ENCODE results near the gene PLBD2. TPM values are rescaled to one million over a fixed set of nuclear protein-coding genes. Genes with fewer than 3 reads are reported as not detected.
A peak's percentile ranks its signal among the peaks of the same experiment; 100 is the strongest.
"Not testable (repeated sequence)": the region's sequence is repeated elsewhere in the genome, so short reads cannot be mapped to it uniquely, and the experiment has no call there.

PLBD2 gene
- total and polyA plus RNA-seq, 2 donors from 2014 or later = 12.1 to 37.9 TPM

- intact Hi-C loops (cut with DNase I) = no loop called here
- H3K4me1 ChIP-seq (ENCODE audit: control insufficient read depth in 2 of 3, insufficient read depth in 2 of 3, low read depth in 1 of 3, low read length in 3 of 3) = no peaks in the 10 kb centered on the region
- no peaks in the 10 kb centered on the region for H3K36me3 ChIP-seq (ENCODE audit: control insufficient read depth in 2 of 3, insufficient read depth in 3 of 3, low read length in 3 of 3)
- no peak for DNase-seq
- H3K4me3 ChIP-seq (ENCODE audit: low read length in 3 of 3) = no peak overlapping the region
- no peak for FAIRE-seq
- H3K9ac ChIP-seq (ENCODE audit: low read length in 3 of 3) = no peak overlapping the region
- no peak for TF ChIP-seq CTCF (IDR thresholded peaks at IDR 0.05; ENCODE audit: borderline replicate concordance, extremely low read depth, insufficient read depth)
- no peaks in the 10 kb centered on the region for H3K27me3 ChIP-seq (ENCODE audit: control insufficient read depth, insufficient read depth, low read length)
- no peaks in the 10 kb centered on the region for H3K9me3 ChIP-seq (ENCODE audit: control insufficient read depth in 2 of 3, insufficient read depth in 1 of 3, low read length in 3 of 3)
- H3K27ac ChIP-seq (ENCODE audit: low read depth in 2 of 2, low read length in 2 of 2) = no peak overlapping the region
Measured at GRCh38 chr12:113347892-113348291, 10.5 kb upstream of the PLBD2 start.

- Histone ChIP-seq H3K4me3 (ENCODE audit: low read length in 3 of 3) (no peak overlapping the region), H3K36me3 (ENCODE audit: control insufficient read depth in 2 of 3, insufficient read depth in 3 of 3, low read length in 3 of 3) (no peaks in the 10 kb centered on the region), H3K27me3 (ENCODE audit: control insufficient read depth, insufficient read depth, low read length) (no peaks in the 10 kb centered on the region), H3K9ac (ENCODE audit: low read length in 3 of 3) (no peak overlapping the region), H3K4me1 (ENCODE audit: control insufficient read depth in 2 of 3, insufficient read depth in 2 of 3, low read depth in 1 of 3, low read length in 3 of 3) (no peaks in the 10 kb centered on the region), H3K27ac (ENCODE audit: low read depth in 2 of 2, low read length in 2 of 2) (no peak overlapping the region), H3K9me3 (ENCODE audit: control insufficient read depth in 2 of 3, insufficient read depth in 1 of 3, low read length in 3 of 3) (no peaks in the 10 kb centered on the region)
- peak in 1 of 5 donors; percentile 13 for DNase-seq
- FAIRE-seq = no peak
- intact Hi-C loops (cut with DNase I) = no loop called here
- no peak for TF ChIP-seq CTCF (IDR thresholded peaks at IDR 0.05; ENCODE audit: borderline replicate concordance, extremely low read depth, insufficient read depth)
Measured at GRCh38 chr12:113348849-113349536, 9.4 kb upstream of the PLBD2 start.

- intact Hi-C loops (cut with DNase I) = no loop called here
Measured at GRCh38 chr12:113351089-113351488, 7.3 kb upstream of the PLBD2 start.

GRCh38 chr12:113354192-113354591, 4.2 kb upstream of the PLBD2 start:
- H3K4me1 ChIP-seq (ENCODE audit: control insufficient read depth in 2 of 3, insufficient read depth in 2 of 3, low read depth in 1 of 3, low read length in 3 of 3); DNase-seq; H3K9me3 ChIP-seq (ENCODE audit: control insufficient read depth in 2 of 3, insufficient read depth in 1 of 3, low read length in 3 of 3); H3K27ac ChIP-seq (ENCODE audit: low read depth in 2 of 2, low read length in 2 of 2); H3K27me3 ChIP-seq (ENCODE audit: control insufficient read depth, insufficient read depth, low read length); H3K9ac ChIP-seq (ENCODE audit: low read length in 3 of 3); H3K4me3 ChIP-seq (ENCODE audit: low read length in 3 of 3); H3K36me3 ChIP-seq (ENCODE audit: control insufficient read depth in 2 of 3, insufficient read depth in 3 of 3, low read length in 3 of 3); FAIRE-seq; intact Hi-C loops (cut with DNase I): not testable (repeated sequence)

More at GRCh38 chr12:113351089-113351488, 7.3 kb upstream of the PLBD2 start:
- DNase-seq (no peak), FAIRE-seq (no peak)
- Histone ChIP-seq H3K27me3 (ENCODE audit: control insufficient read depth, insufficient read depth, low read length) (no peaks in the 10 kb centered on the region), H3K27ac (ENCODE audit: low read depth in 2 of 2, low read length in 2 of 2) (no peak overlapping the region), H3K4me1 (ENCODE audit: control insufficient read depth in 2 of 3, insufficient read depth in 2 of 3, low read depth in 1 of 3, low read length in 3 of 3) (no peaks in the 10 kb centered on the region), H3K9me3 (ENCODE audit: control insufficient read depth in 2 of 3, insufficient read depth in 1 of 3, low read length in 3 of 3) (no peaks in the 10 kb centered on the region), H3K36me3 (ENCODE audit: control insufficient read depth in 2 of 3, insufficient read depth in 3 of 3, low read length in 3 of 3) (no peaks in the 10 kb centered on the region), H3K9ac (ENCODE audit: low read length in 3 of 3) (no peak overlapping the region), H3K4me3 (ENCODE audit: low read length in 3 of 3) (no peak overlapping the region)
- TF ChIP-seq CTCF (IDR thresholded peaks at IDR 0.05; ENCODE audit: borderline replicate concordance, extremely low read depth, insufficient read depth) = no peak
